ENCODE measurements around the gene CKAP5. TPM values are rescaled to one million over a fixed set of nuclear protein-coding genes. Genes with fewer than 3 reads are reported as not detected.
A peak's percentile ranks its signal among the peaks of the same experiment; 100 is the strongest.

Gene CKAP5
- total and polyA plus RNA-seq, 2 experiments from 2014 or later: 67.9 to 120 TPM

GRCh38 chr11:46849631-46850030, 3.6 kb upstream of the CKAP5 start (continued):
- TF ChIP-seq REST (IDR thresholded peaks at IDR 0.05; ENCODE audit: unreplicated experiment) (no peak), EZH2 (IDR thresholded peaks at IDR 0.05; ENCODE audit: low read depth, unreplicated experiment) (no peak)
- TF ChIP-seq, protein P1, sequence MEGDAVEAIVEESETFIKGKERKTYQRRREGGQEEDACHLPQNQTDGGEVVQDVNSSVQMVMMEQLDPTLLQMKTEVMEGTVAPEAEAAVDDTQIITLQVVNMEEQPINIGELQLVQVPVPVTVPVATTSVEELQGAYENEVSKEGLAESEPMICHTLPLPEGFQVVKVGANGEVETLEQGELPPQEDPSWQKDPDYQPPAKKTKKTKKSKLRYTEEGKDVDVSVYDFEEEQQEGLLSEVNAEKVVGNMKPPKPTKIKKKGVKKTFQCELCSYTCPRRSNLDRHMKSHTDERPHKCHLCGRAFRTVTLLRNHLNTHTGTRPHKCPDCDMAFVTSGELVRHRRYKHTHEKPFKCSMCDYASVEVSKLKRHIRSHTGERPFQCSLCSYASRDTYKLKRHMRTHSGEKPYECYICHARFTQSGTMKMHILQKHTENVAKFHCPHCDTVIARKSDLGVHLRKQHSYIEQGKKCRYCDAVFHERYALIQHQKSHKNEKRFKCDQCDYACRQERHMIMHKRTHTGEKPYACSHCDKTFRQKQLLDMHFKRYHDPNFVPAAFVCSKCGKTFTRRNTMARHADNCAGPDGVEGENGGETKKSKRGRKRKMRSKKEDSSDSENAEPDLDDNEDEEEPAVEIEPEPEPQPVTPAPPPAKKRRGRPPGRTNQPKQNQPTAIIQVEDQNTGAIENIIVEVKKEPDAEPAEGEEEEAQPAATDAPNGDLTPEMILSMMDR (conservative IDR thresholded peaks at IDR 0.05; ENCODE audit: low read depth in 2 of 2): no peak

DNA sequence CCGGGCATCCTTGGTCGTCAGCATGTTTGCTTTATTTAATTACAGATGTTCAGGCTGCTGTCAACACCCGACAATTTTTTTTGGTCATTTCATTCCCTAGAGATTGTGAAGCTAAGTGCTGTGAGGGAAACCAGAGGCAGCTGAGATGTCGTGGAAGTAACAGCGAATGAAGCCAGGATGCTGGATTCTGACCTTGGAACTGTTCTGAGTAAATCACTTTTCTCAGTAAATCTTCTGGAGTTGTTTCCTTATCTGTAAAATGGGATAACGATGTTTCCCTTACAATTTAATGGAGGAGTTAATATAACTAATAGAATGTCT, 390 bp upstream of the CKAP5 start:
- Mint-ChIP-seq H3K27me3 (ENCODE audit: insufficient read depth, low read depth, poor library complexity) (peaks cover 13% of the 10 kb centered on the region), H3K4me1 (peaks cover 27% of the 10 kb centered on the region), H3K9me3 (peaks cover 15% of the 10 kb centered on the region), H3K27ac (peak overlapping the region; percentile 94), H3K36me3 (ENCODE audit: low read depth) (peaks cover 21% of the 10 kb centered on the region), H3K4me3 (peak overlapping the region; percentile 93)
- Histone ChIP-seq H3K27ac (ENCODE audit: low read depth) (no peak overlapping the region), H3K79me2 (replicated peaks; ENCODE audit: insufficient read depth) (peaks cover 41% of the 10 kb centered on the region), H4K20me1 (replicated peaks; ENCODE audit: insufficient read depth) (peaks cover 32% of the 10 kb centered on the region), H3K4me2 (peak overlapping the region; percentile 85), H3K27me3 (ENCODE audit: insufficient read depth) (no peaks in the 10 kb centered on the region), H3F3A (replicated peaks; ENCODE audit: low read depth) (no peaks in the 10 kb centered on the region), H3K9me2 (ENCODE audit: insufficient read depth) (no peaks in the 10 kb centered on the region), H3K4me1 (ENCODE audit: insufficient read depth) (peaks cover 15% of the 10 kb centered on the region), H3K4me3 (peak overlapping the region; percentile 63), H3K36me3 (ENCODE audit: insufficient read depth) (no peaks in the 10 kb centered on the region), H2AFZ (peak overlapping the region; percentile 48; the same call in 1 of the 2 replicates)
- DNase-seq (ENCODE audit: low spot score) (no peak), ATAC-seq (peak; percentile 6)
- TF ChIP-seq EZH2phosphoT487 (IDR thresholded peaks at IDR 0.05; ENCODE audit: unreplicated experiment) (no peak), ZNF114 (CRISPR knock-in tag; IDR thresholded peaks at IDR 0.05) (no peak), STAT1 (IDR thresholded peaks at IDR 0.05; ENCODE audit: unreplicated experiment) (no peak), ETS1 (IDR thresholded peaks at IDR 0.05) (no peak), REST (IDR thresholded peaks at IDR 0.05; ENCODE audit: unreplicated experiment) (no peak), POLR2AphosphoS5 (IDR thresholded peaks at IDR 0.05; ENCODE audit: low read depth) (no peak), JUNB (IDR thresholded peaks at IDR 0.05; ENCODE audit: unreplicated experiment) (no peak), CREB1 (CRISPR knock-in tag; IDR thresholded peaks at IDR 0.05; ENCODE audit: low read depth) (no peak), NANOG (IDR thresholded peaks at IDR 0.05; ENCODE audit: borderline replicate concordance) (no peak)
- TF ChIP-seq, protein P1 (conservative IDR thresholded peaks at IDR 0.05; ENCODE audit: low read depth in 2 of 2): no peak

Measured in GM23338 (cell line).